ENCODE measurements around the gene SLC5A10.

DNA sequence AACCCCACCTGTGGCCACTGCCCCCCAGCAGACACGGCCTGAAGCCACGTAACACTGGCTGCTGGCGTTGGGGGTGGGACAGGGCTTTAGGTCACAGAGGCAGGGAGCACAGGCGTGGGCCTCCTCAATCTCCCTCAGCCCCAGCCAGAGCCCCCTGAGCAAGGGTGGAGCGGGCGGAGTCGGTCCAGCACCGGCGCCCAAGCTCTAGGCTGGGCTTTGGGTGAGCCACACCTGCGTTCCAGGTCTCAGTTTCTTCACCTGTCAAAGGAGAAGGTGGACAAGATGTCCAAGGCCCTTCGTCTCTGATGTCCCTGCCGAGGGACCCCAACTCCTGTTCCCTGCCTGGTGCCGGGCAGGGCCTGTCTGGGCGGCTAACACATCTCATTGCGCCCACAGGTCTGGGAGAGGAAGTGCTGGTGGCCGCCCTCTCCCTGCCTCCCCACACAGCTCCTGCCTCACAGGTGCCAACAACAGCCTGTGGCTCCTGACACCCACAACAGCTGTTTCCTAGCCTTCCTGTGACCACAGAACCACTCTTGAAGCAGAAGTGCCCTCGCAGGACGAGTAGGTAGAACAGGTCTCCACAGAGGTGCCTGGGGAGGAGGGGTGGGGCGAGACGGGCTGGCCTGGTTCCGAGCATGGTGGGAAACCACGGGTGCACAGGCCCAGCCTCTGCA is 40.6 kb downstream of the SLC5A10 start:
- TF ChIP-seq, protein P1, sequence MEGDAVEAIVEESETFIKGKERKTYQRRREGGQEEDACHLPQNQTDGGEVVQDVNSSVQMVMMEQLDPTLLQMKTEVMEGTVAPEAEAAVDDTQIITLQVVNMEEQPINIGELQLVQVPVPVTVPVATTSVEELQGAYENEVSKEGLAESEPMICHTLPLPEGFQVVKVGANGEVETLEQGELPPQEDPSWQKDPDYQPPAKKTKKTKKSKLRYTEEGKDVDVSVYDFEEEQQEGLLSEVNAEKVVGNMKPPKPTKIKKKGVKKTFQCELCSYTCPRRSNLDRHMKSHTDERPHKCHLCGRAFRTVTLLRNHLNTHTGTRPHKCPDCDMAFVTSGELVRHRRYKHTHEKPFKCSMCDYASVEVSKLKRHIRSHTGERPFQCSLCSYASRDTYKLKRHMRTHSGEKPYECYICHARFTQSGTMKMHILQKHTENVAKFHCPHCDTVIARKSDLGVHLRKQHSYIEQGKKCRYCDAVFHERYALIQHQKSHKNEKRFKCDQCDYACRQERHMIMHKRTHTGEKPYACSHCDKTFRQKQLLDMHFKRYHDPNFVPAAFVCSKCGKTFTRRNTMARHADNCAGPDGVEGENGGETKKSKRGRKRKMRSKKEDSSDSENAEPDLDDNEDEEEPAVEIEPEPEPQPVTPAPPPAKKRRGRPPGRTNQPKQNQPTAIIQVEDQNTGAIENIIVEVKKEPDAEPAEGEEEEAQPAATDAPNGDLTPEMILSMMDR (IDR thresholded peaks at IDR 0.05) = no peak
- no peak for TF ChIP-seq EP300 (IDR thresholded peaks at IDR 0.05)

All from gastroesophageal sphincter (tissue), 3 donors.